ENCODE measurements around the gene RRAGD.

DNA sequence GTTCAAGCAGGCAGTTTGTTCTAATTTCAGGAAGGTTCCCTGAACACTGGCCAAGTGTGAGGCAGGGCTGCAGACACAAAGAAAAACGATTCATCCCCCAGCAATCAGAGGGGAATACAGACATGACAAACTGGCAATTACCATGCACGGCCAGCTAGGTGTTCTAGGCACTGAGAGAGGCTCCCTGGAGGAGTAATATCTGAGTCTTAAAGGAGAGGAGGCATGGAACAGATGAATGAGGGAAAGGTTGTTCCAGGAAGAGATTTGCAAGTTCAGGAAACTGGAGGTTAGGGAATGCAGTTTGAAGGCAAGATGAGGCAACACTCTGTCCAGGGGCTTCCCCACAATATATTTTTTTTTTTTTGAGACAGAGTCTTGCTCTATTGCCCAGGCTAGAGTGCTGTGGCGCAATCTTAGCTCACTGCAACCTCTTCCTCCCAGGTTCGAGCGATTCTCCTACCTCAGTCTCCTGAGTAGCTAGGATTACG lies 11.1 kb downstream of the RRAGD start:
- TF ChIP-seq, protein P1, sequence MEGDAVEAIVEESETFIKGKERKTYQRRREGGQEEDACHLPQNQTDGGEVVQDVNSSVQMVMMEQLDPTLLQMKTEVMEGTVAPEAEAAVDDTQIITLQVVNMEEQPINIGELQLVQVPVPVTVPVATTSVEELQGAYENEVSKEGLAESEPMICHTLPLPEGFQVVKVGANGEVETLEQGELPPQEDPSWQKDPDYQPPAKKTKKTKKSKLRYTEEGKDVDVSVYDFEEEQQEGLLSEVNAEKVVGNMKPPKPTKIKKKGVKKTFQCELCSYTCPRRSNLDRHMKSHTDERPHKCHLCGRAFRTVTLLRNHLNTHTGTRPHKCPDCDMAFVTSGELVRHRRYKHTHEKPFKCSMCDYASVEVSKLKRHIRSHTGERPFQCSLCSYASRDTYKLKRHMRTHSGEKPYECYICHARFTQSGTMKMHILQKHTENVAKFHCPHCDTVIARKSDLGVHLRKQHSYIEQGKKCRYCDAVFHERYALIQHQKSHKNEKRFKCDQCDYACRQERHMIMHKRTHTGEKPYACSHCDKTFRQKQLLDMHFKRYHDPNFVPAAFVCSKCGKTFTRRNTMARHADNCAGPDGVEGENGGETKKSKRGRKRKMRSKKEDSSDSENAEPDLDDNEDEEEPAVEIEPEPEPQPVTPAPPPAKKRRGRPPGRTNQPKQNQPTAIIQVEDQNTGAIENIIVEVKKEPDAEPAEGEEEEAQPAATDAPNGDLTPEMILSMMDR (IDR thresholded peaks at IDR 0.05; ENCODE audit: insufficient read depth, low read depth, low read length) = no peak
- no peak for TF ChIP-seq EZH2 (IDR thresholded peaks at IDR 0.05; ENCODE audit: insufficient read depth, low read length)

Data from astrocyte (in vitro differentiated cells and primary cell).